ENCODE results near the gene PDCD1LG2.

DNA sequence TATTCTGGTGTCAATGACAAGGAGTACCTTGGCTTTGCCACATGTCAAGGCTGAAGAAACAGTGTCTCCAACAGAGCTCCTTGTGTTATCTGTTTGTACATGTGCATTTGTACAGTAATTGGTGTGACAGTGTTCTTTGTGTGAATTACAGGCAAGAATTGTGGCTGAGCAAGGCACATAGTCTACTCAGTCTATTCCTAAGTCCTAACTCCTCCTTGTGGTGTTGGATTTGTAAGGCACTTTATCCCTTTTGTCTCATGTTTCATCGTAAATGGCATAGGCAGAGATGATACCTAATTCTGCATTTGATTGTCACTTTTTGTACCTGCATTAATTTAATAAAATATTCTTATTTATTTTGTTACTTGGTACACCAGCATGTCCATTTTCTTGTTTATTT is 40.2 kb upstream of the PDCD1LG2 start:
- TF ChIP-seq EP300 (IDR thresholded peaks at IDR 0.05; ENCODE audit: borderline replicate concordance in 1 of 2, low read depth in 2 of 2, low read length in 2 of 2) (no peak), JUN (IDR thresholded peaks at IDR 0.05; ENCODE audit: low read depth, low read length) (no peak), CREB1 (IDR thresholded peaks at IDR 0.05) (no peak), RAD21 (IDR thresholded peaks at IDR 0.05 in 1 of 2, conservative IDR thresholded peaks at IDR 0.05 in 1 of 2; ENCODE audit: low read depth in 2 of 2, low read length in 2 of 2) (0 out of 4 replicates have a peak, but pooled peaks of 1 of the 2 experiments have one; percentile 8), SRF (IDR thresholded peaks at IDR 0.05; ENCODE audit: low read depth, low read length) (no peak)
